ENCODE measurements around the gene PRAMEF33.
"Not testable (repeated sequence)": the region's sequence is repeated elsewhere in the genome, so short reads cannot be mapped to it uniquely, and the experiment has no call there.

Gene PRAMEF33

DNA sequence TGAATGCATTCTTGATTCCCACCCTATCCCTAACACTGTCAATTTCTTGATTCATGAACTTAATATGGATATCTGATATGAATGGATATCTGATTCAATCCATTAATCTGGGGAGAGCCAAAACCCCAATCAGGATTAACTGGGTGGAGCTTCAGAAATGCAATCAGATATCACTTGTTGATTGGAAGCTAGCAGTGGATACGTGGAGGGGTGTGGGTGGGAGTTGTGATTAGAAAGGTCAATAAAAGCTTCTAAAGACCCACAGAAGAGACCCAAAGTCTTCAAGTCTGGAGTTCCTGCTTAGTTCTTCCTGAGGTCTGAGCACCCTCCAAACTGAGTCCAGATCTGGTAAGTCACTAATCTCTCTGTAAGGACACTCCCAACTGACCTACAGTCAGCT, at the start of gene PRAMEF33:
Gene PRAMEF33, plus strand, starts transcription at position 301 of the 400 bp plus-strand sequence. CDS start 2,416 bp downstream, outside the sequence.
- DNase-seq: not testable (repeated sequence)

- not testable (repeated sequence) for DNase-seq
These were observed 49.4 kb upstream of the PRAMEF33 start, which contains the start of gene PRAMEF5 for GRCh38 chr1:13253898-13254297. Gene PRAMEF5, plus strand, starts transcription at chr1:13254198. Its CDS starts 5,071 bp downstream, at chr1:13259269.

GRCh38 chr1:13265124-13265523, 38.2 kb upstream of the PRAMEF33 start:
- DNase-seq: not testable (repeated sequence)

DNA sequence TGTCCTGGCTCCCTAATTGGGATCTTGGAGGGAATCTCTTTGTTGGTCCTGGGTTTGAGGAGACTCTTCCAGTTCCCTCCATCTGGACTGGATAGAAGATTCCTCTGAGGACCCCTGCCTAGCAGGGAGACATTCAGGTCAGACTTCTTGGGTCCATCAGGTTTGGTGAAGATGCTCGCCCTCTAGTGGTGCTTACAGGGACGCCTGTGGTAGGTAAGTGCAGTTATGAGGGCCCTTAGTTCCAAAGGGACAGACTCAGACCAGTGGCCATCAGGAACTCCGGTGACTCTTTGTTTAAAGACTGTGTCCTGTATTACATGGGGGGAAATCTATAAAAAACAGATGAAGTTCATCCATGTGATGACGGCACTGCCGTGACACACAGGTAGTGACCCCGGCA, 26.3 kb upstream of the PRAMEF33 start:
- not testable (repeated sequence) for DNase-seq

DNA sequence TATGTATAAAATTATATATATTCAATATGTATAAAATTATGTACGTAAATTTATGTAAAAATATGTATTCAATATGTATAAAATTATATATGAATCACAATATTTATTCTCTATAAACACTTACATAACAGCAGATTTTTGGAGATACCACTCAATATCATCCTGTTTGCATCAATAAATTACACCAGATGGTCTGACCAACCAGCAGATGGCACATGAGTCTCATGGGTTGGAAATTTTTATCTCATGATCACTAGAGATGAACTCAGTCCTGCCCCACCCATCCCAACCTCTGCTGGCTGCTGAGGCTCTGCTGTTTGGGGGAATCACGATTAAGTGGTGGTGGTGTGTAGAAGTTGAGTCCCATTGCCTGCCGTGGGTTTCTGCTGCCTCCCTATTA, 23.7 kb upstream of the PRAMEF33 start:
- not testable (repeated sequence) for DNase-seq

- not testable (repeated sequence) for DNase-seq
These were observed 18.3 kb upstream of the PRAMEF33 start, which contains the start of gene PRAMEF8 for GRCh38 chr1:13285037-13285436. Gene PRAMEF8, minus strand, starts transcription at chr1:13285137. Its CDS starts 1,046 bp downstream, at chr1:13284091.

DNA sequence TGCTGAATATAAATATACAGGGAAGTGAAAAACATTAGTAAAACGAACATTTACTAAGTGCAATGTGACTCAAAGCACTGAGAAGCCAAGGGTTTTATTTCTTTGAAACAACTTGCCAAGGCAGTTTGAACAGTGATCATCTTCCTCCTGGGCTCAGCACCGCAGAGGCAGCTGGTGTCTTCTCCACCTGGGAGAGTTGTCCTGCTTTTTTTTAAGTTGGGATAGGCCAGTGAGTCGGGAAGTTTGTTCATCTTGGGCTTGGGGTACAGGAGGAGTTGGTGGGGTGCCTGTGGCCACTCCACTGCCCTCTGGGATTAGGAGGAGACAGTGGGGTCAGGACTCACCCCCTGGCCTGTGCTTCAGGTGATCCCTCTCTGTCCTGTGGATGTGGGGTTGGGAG, 14.3 kb upstream of the PRAMEF33 start:
- not testable (repeated sequence) for DNase-seq

DNA sequence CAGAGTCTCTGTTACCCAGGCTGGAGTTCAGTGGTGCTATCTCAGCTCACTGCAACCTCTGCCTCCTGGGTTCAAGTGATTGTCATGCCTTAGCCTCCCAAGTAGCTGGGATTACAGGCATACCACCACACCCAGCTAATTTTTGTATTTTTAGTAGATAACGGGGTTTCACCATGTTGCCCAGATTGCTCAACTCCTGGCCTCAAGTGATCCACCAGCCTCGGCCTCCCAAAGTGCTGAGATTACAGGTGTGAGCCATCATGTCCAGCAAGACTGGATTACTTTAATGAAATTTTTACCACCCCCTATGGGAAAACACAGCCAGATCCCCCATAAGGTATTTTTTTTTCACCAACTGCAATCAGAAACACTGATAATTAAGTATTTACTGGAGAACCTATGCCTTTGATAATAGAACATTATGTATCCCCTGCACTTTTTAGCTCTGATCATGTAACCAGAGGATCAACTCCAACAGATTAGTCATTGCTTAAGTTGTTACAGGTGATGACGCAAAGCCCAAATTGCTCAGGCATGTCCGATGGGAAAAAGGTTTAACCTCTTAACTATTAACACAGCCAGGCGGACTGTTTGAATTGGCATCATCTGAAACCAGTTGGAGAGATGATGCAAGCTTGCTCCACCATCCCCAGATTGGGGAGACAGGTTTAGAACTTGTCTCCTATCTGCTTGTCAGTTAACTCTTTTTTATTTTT, 6.0 kb upstream of the PRAMEF33 start:
- DNase-seq: not testable (repeated sequence)

- not testable (repeated sequence) for DNase-seq
These were observed 4.6 kb upstream of the PRAMEF33 start for GRCh38 chr1:13298699-13299098.

DNA sequence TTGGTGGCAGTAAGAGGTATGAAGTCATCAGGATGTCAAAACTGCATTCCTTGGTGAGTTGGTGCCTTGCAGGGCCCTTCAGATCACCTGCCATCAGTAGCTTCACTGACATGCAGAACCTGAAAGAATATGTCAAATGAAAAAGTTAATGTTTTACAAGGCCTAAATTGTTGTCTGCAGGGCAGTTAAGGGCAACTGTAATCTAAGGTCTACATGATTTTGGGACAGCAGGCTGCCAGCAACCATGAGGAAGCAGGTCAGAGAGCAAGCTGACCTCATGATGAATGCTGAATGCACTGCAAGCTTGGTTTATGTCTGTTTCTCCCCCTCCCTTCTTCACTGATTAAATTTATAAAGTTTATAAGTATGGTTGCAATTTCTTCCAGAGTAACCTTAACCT, 1.1 kb upstream of the PRAMEF33 start:
- not testable (repeated sequence) for DNase-seq

DNA sequence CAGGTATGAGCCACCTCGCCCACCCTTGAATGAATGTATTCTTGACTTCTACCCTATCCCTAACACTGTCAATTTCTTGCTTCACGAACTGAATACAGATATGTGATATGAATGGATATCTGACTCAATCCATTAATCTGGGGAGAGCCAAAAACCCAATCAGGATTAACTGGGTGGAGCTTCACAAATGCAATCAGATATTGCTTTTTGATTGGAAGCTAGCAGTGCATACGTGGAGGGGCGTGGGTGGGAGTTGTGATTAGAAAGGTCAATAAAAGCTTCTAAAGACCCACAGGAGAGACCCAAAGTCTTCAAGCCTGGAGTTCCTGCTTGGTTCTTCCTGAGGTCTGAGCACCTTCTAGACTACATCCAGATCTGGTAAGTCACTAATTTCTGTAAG, 11.9 kb downstream of the PRAMEF33 start, which contains the start of gene PRAMEF15:
Gene PRAMEF15, plus strand, starts transcription at position 301 of the 400 bp plus-strand sequence. CDS start 2,827 bp downstream, outside the sequence.
- not testable (repeated sequence) for DNase-seq

DNA sequence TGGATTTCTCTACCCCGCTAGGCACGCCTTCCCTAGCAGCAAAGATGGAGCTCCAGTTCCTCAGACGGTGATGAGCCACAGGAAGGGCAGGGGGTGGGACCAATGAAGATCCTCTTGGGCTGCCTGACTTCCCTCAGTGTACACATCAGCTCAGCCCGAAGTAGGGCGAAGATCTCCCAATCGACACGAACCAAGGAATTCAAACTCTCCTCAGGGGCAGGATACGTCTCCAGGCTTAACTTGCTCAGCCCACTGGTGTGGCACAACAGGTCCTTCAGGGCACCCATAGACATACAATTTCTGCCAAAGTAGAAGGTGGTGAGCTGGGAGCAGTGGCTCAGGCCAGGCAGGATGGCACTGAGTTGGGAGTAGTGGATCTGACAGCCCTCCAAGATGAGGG, 39.2 kb downstream of the PRAMEF33 start:
- DNase-seq: not testable (repeated sequence)

DNA sequence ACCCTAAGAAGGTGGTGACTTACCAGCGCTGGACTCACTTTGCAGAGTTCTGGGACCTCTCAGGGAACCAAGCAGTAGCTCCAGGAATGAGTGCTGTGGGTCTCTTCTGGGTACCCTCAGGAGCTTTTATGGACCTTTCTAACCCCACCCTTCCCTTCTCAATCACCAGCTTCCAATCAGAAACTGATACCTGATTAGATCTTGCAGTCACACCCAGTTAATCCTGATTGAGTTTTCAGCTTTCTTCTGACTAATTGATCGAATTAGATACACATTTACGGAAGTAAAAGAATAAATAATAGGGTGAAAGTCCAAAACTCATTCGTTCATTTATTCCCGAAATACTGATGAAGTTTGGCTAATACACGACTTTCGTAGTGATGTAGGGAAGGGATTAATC, 43.7 kb downstream of the PRAMEF33 start, which contains the start of gene PRAMEF14:
Gene PRAMEF14, minus strand, starts transcription at position 101 of the 400 bp plus-strand sequence. CDS start 1,820 bp downstream, outside the sequence.
- not testable (repeated sequence) for DNase-seq

- DNase-seq: not testable (repeated sequence)
These were observed 50.1 kb downstream of the PRAMEF33 start for GRCh38 chr1:13353476-13353875.

GRCh38 chr1:13354475-13354874, 51.1 kb downstream of the PRAMEF33 start:
- DNase-seq: not testable (repeated sequence)

GRCh38 chr1:13356774-13357173, 53.4 kb downstream of the PRAMEF33 start:
- not testable (repeated sequence) for DNase-seq

Data from right hindlimb (tissue), 1 donor.